Measurements from ENCODE around the gene PEX19.

Gene PEX19

GRCh38 chr1:160232911-160233310, 52.0 kb downstream of the PEX19 start (continued):
- TF ChIP-seq, protein P1, sequence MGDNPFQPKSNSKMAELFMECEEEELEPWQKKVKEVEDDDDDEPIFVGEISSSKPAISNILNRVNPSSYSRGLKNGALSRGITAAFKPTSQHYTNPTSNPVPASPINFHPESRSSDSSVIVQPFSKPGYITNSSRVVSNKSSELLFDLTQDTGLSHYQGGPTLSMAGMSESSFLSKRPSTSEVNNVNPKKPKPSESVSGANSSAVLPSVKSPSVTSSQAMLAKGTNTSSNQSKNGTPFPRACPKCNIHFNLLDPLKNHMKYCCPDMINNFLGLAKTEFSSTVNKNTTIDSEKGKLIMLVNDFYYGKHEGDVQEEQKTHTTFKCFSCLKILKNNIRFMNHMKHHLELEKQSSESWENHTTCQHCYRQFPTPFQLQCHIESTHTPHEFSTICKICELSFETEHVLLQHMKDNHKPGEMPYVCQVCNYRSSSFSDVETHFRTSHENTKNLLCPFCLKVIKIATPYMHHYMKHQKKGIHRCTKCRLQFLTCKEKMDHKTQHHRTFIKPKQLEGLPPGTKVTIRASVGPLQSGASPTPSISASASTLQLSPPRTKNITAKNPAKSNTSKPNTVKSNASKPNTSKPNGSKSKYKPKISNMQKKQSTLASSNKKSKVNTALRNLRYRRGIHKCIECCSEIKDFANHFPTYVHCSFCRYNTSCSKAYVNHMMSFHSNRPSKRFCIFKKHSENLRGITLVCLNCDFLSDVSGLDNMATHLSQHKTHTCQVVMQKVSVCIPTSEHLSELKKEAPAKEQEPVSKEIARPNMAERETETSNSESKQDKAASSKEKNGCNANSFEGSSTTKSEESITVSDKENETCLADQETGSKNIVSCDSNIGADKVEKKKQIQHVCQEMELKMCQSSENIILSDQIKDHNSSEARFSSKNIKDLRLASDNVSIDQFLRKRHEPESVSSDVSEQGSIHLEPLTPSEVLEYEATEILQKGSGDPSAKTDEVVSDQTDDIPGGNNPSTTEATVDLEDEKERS (tag by site-specific recombination; IDR thresholded peaks at IDR 0.05), result no peak
- TF ChIP-seq ZNF266 (tag by site-specific recombination; IDR thresholded peaks at IDR 0.05; ENCODE audit: low read depth) (no peak), MYNN (tag by site-specific recombination; IDR thresholded peaks at IDR 0.05; ENCODE audit: borderline replicate concordance) (no peak)

DNA sequence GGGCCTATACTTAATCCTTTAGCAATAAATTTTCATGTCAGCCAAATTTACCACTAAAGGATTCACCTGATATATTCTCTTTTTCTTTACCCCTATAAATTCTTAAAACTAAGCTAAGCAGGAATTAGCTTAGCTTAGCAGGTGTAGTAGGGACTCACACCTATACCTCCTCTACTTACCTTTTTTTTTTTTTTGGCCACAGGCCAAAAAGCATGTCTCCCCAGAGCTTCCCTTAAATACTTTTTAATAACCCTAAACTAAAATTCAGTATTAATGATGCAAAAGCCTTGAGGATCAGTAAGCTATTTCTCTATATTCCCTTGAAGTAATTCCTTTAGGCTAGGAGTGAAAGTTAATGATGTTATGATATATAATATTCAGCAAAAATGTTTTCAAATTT, 56.5 kb downstream of the PEX19 start:
- ChIA-PET CTCF (interaction anchor here (0.7 to 2.5 kb wide), 5 partner anchors 9 to 142 kb away, joined by 3 to 19 read pairs (median 9); no protein-coding TSS in a partner anchor), POLR2A (interaction anchor here (0.6 kb wide), 1 partner anchor 9 kb away, joined by 3 read pairs; no protein-coding TSS in a partner anchor)
- Histone ChIP-seq H3K36me3 (ENCODE audit: control insufficient read depth in 2 of 2, insufficient read depth in 1 of 2, low read length in 2 of 2) (peaks cover 64 to 98% of the 10 kb centered on the region in 2 experiments), H3K4me3 (ENCODE audit: low read depth, low read length) (no peak overlapping the region), H3K4me1 (ENCODE audit: control insufficient read depth, insufficient read depth, low read length) (no peaks in the 10 kb centered on the region), H3K27ac (ENCODE audit: extremely low read depth, low read depth, low read length) (no peak overlapping the region), H3K9me3 (ENCODE audit: control insufficient read depth, insufficient read depth, low read depth, low read length) (no peaks in the 10 kb centered on the region)
- TF ChIP-seq ZBTB11 (tag by site-specific recombination; conservative IDR thresholded peaks at IDR 0.05; ENCODE audit: low read depth) (no peak), MYNN (tag by site-specific recombination; IDR thresholded peaks at IDR 0.05; ENCODE audit: borderline replicate concordance) (no peak), ZBTB44 (tag by site-specific recombination; IDR thresholded peaks at IDR 0.05) (no peak), ZNF266 (tag by site-specific recombination; IDR thresholded peaks at IDR 0.05; ENCODE audit: low read depth) (no peak), ZNF362 (tag by site-specific recombination; IDR thresholded peaks at IDR 0.05) (no peak), ZNF776 (tag by site-specific recombination; IDR thresholded peaks at IDR 0.05; ENCODE audit: borderline replicate concordance) (no peak)
- TF ChIP-seq, protein P2, sequence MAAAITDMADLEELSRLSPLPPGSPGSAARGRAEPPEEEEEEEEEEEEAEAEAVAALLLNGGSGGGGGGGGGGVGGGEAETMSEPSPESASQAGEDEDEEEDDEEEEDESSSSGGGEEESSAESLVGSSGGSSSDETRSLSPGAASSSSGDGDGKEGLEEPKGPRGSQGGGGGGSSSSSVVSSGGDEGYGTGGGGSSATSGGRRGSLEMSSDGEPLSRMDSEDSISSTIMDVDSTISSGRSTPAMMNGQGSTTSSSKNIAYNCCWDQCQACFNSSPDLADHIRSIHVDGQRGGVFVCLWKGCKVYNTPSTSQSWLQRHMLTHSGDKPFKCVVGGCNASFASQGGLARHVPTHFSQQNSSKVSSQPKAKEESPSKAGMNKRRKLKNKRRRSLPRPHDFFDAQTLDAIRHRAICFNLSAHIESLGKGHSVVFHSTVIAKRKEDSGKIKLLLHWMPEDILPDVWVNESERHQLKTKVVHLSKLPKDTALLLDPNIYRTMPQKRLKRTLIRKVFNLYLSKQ (tag by site-specific recombination; IDR thresholded peaks at IDR 0.05; ENCODE audit: borderline replicate concordance), result no peak
- TF ChIP-seq, protein P3, sequence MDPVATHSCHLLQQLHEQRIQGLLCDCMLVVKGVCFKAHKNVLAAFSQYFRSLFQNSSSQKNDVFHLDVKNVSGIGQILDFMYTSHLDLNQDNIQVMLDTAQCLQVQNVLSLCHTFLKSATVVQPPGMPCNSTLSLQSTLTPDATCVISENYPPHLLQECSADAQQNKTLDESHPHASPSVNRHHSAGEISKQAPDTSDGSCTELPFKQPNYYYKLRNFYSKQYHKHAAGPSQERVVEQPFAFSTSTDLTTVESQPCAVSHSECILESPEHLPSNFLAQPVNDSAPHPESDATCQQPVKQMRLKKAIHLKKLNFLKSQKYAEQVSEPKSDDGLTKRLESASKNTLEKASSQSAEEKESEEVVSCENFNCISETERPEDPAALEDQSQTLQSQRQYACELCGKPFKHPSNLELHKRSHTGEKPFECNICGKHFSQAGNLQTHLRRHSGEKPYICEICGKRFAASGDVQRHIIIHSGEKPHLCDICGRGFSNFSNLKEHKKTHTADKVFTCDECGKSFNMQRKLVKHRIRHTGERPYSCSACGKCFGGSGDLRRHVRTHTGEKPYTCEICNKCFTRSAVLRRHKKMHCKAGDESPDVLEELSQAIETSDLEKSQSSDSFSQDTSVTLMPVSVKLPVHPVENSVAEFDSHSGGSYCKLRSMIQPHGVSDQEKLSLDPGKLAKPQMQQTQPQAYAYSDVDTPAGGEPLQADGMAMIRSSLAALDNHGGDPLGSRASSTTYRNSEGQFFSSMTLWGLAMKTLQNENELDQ (tag by site-specific recombination; IDR thresholded peaks at IDR 0.05; ENCODE audit: low read depth), result no peak
